Measurements from ENCODE around the gene IVD. TPM values are rescaled to one million over a fixed set of nuclear protein-coding genes. Genes with fewer than 3 reads are reported as not detected.
A peak's percentile ranks its signal among the peaks of the same experiment; 100 is the strongest.

The IVD gene
- total RNA-seq, 1 donor from 2014 or later = 86.6 TPM

GRCh38 chr15:40468898-40469331 is 63.3 kb downstream of the IVD start:
- peaks cover 3% of the 10 kb centered on the region for H3K4me1 Mint-ChIP-seq (ENCODE audit: unreplicated experiment)
- no peak overlapping the region for H3K4me3 Mint-ChIP-seq
- no peaks in the 10 kb centered on the region for H3K9me3 Mint-ChIP-seq
- TF ChIP-seq CTCF (conservative IDR thresholded peaks at IDR 0.05) = no peak
- no peaks in the 10 kb centered on the region for H3K36me3 Mint-ChIP-seq
- no peak for DNase-seq (ENCODE audit: extremely low spot score, unreplicated experiment)
- H3K27ac Mint-ChIP-seq = peak overlapping the region; percentile 11
- H3K27me3 Mint-ChIP-seq = no peaks in the 10 kb centered on the region

GRCh38 chr15:40469776-40470390 is 64.3 kb downstream of the IVD start:
- DNase-seq (ENCODE audit: extremely low spot score, unreplicated experiment) = no peak
- peak overlapping the region; percentile 11 for H3K27ac Mint-ChIP-seq
- H3K4me1 Mint-ChIP-seq (ENCODE audit: unreplicated experiment) = peaks cover 6% of the 10 kb centered on the region
- H3K27me3 Mint-ChIP-seq = no peaks in the 10 kb centered on the region
- H3K9me3 Mint-ChIP-seq = no peaks in the 10 kb centered on the region
- no peaks in the 10 kb centered on the region for H3K36me3 Mint-ChIP-seq
- peak overlapping the region; percentile 76 for H3K4me3 Mint-ChIP-seq
- TF ChIP-seq CTCF (conservative IDR thresholded peaks at IDR 0.05) = no peak

- peak within 1 kb of the TSS; percentile 92 for H3K4me3 Mint-ChIP-seq
- TF ChIP-seq CTCF (conservative IDR thresholded peaks at IDR 0.05) = no peak
- DNase-seq (ENCODE audit: extremely low spot score, unreplicated experiment) = no peak
- no peaks in the 10 kb centered on the region for H3K36me3 Mint-ChIP-seq
- peaks cover 9% of the 10 kb centered on the region for H3K4me1 Mint-ChIP-seq (ENCODE audit: unreplicated experiment)
- peak within 1 kb of the TSS; percentile 90 for H3K27ac Mint-ChIP-seq
- H3K27me3 Mint-ChIP-seq = no peaks in the 10 kb centered on the region
- H3K9me3 Mint-ChIP-seq = no peaks in the 10 kb centered on the region
Observed at GRCh38 chr15:40470423-40471104, 65.0 kb downstream of the IVD start, which contains the start of gene CHST14. TSS of gene CHST14 (plus strand) at chr15:40470984. CDS start at chr15:40471214, 230 bp downstream.

Other genes starting within 250 kb of the IVD start
- 21.8 and 69.5 TPM in 2 replicates for gene BUB1B, start 244.7 kb upstream of the IVD start, total RNA-seq (ENCODE audit: low replicate concordance)
- 7.8 and 21.2 TPM in 2 replicates for gene PAK6, start 166.7 kb upstream of the IVD start, total RNA-seq (ENCODE audit: low replicate concordance)
- gene ANKRD63, start 122.7 kb upstream of the IVD start, total RNA-seq (ENCODE audit: low replicate concordance) = 0.98 and 1.5 TPM in 2 replicates
- gene PLCB2, start 97.9 kb upstream of the IVD start, total RNA-seq (ENCODE audit: low replicate concordance) = 0.71 and 5.8 TPM in 2 replicates
- 12.3 and 23.6 TPM in 2 replicates for gene INAFM2, start 82.1 kb upstream of the IVD start, total RNA-seq (ENCODE audit: low replicate concordance)
- 1.6 and 2.4 TPM in 2 replicates for gene CCDC9B, start 64.9 kb upstream of the IVD start, total RNA-seq (ENCODE audit: low replicate concordance)
- gene PHGR1, start 54.8 kb upstream of the IVD start, total RNA-seq (ENCODE audit: low replicate concordance) = 5.6 and 15.8 TPM in 2 replicates
- gene DISP2, start 47.6 kb upstream of the IVD start, total RNA-seq (ENCODE audit: low replicate concordance) = 1.5 and 1.8 TPM in 2 replicates
- 24.1 and 52.2 TPM in 2 replicates for gene KNSTRN, start 23.1 kb upstream of the IVD start, total RNA-seq (ENCODE audit: low replicate concordance)
- gene BAHD1, start 35.2 kb downstream of the IVD start, total RNA-seq (ENCODE audit: low replicate concordance) = 21.6 and 24.8 TPM in 2 replicates
- 12.7 and 24.2 TPM in 2 replicates for gene CHST14, start 65.2 kb downstream of the IVD start, total RNA-seq (ENCODE audit: low replicate concordance)
- gene CCDC32, start 159.2 kb downstream of the IVD start, total RNA-seq (ENCODE audit: low replicate concordance) = 18.4 and 21.0 TPM in 2 replicates
- gene RPUSD2, start 163.5 kb downstream of the IVD start, total RNA-seq (ENCODE audit: low replicate concordance) = 16.2 and 18.0 TPM in 2 replicates
- gene KNL1, start 188.5 kb downstream of the IVD start, total RNA-seq (ENCODE audit: low replicate concordance) = 7.6 and 21.4 TPM in 2 replicates